ENCODE results near the gene MPND.

DNA sequence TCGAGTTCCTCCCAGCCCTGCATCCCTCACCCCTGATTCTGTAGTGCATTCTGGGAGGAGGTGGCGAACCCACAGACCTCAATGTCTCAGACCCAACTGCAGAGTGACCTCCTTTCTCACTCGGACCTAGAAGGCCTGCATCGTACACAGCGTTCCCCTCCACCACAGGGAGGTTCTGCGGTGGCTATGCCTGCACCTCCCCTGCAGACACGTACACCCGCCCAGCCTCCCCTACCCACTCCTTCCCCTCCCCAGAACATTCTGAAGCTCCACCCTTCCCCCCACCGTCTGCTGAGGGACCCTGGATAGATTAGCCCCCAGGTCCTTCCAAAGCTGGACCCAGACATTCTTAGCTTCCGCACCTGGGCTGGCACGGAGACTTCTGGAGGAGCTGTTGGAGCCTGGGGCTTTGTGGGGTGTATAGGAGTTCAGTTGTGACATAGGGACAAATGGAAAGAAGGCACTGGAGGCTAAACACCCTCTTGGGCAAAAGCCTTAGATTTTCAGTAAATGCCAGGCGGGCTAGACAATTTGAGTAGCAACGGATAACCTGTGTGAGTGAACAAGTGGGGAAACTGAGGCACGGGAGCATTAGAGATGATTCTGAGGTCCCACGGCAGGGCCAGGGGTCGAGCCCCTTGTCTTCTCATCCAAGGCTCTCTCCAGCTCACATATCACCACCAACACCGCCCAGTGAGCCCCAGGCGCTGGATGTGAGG lies 39.4 kb upstream of the MPND start:
- TF ChIP-seq, protein P1, sequence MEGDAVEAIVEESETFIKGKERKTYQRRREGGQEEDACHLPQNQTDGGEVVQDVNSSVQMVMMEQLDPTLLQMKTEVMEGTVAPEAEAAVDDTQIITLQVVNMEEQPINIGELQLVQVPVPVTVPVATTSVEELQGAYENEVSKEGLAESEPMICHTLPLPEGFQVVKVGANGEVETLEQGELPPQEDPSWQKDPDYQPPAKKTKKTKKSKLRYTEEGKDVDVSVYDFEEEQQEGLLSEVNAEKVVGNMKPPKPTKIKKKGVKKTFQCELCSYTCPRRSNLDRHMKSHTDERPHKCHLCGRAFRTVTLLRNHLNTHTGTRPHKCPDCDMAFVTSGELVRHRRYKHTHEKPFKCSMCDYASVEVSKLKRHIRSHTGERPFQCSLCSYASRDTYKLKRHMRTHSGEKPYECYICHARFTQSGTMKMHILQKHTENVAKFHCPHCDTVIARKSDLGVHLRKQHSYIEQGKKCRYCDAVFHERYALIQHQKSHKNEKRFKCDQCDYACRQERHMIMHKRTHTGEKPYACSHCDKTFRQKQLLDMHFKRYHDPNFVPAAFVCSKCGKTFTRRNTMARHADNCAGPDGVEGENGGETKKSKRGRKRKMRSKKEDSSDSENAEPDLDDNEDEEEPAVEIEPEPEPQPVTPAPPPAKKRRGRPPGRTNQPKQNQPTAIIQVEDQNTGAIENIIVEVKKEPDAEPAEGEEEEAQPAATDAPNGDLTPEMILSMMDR (IDR thresholded peaks at IDR 0.05; ENCODE audit: low read length) = no peak
- no peak for TF ChIP-seq EZH2 (IDR thresholded peaks at IDR 0.05; ENCODE audit: borderline replicate concordance, low read length)

Data from OCI-LY1 (cell line).